Measurements from ENCODE around the gene C4orf50.

The C4orf50 gene

GRCh38 chr4:5973033-5973432 is 45.2 kb downstream of the C4orf50 start:
- H3K4me3 ChIP-seq (replicated peaks; ENCODE audit: low read depth, low read length) = no peak overlapping the region
- TF ChIP-seq CTCF (IDR thresholded peaks at IDR 0.05; ENCODE audit: low read depth, low read length, missing control alignments) = no peak
- no peak for DNase-seq (ENCODE audit: extremely low read depth, low read depth)

- TF ChIP-seq CTCF (IDR thresholded peaks at IDR 0.05; ENCODE audit: low read depth, low read length, missing control alignments) = no peak
- no peak for DNase-seq (ENCODE audit: extremely low read depth, low read depth)
- no peak overlapping the region for H3K4me3 ChIP-seq (replicated peaks; ENCODE audit: low read depth, low read length)
Observed at GRCh38 chr4:5972571-5972970, 45.7 kb downstream of the C4orf50 start.

- no peak for TF ChIP-seq CTCF (IDR thresholded peaks at IDR 0.05; ENCODE audit: low read depth, low read length, missing control alignments)
- DNase-seq (ENCODE audit: extremely low read depth, low read depth) = no peak
- H3K4me3 ChIP-seq (replicated peaks; ENCODE audit: low read depth, low read length) = no peak overlapping the region
Observed at GRCh38 chr4:5971078-5971450, 47.2 kb downstream of the C4orf50 start.

GRCh38 chr4:5970381-5971077 is 47.7 kb downstream of the C4orf50 start:
- no peak for TF ChIP-seq CTCF (IDR thresholded peaks at IDR 0.05; ENCODE audit: low read depth, low read length, missing control alignments)
- DNase-seq (ENCODE audit: extremely low read depth, low read depth) = no peak

GRCh38 chr4:5969777-5970176 is 48.5 kb downstream of the C4orf50 start:
- TF ChIP-seq CTCF (IDR thresholded peaks at IDR 0.05; ENCODE audit: low read depth, low read length, missing control alignments) = no peak
- no peak overlapping the region for H3K4me3 ChIP-seq (replicated peaks; ENCODE audit: low read depth, low read length)
- no peak for DNase-seq (ENCODE audit: extremely low read depth, low read depth)

More at GRCh38 chr4:5970381-5971077, 47.7 kb downstream of the C4orf50 start:
- H3K4me3 ChIP-seq (replicated peaks; ENCODE audit: low read depth, low read length) = no peak overlapping the region

- no peak for DNase-seq (ENCODE audit: extremely low read depth, low read depth)
- no peak overlapping the region for H3K4me3 ChIP-seq (replicated peaks; ENCODE audit: low read depth, low read length)
- TF ChIP-seq CTCF (IDR thresholded peaks at IDR 0.05; ENCODE audit: low read depth, low read length, missing control alignments) = no peak
Observed at GRCh38 chr4:5969336-5969735, 48.9 kb downstream of the C4orf50 start.

- no peak for TF ChIP-seq CTCF (IDR thresholded peaks at IDR 0.05; ENCODE audit: low read depth, low read length, missing control alignments)
- no peak overlapping the region for H3K4me3 ChIP-seq (replicated peaks; ENCODE audit: low read depth, low read length)
Observed at GRCh38 chr4:5968246-5968645, 50.0 kb downstream of the C4orf50 start.

More at GRCh38 chr4:5968246-5968645, 50.0 kb downstream of the C4orf50 start:
- no peak for DNase-seq (ENCODE audit: extremely low read depth, low read depth)

All from HFF-Myc (cell line).